Activated T-helper 9 cell treated with anti-CD3 and anti-CD28 coated beads, Interleukin-2, amount 50 U/mL, for 16 hours (primary cell): ENCODE data around the gene ZNF823.
"Not testable (repeated sequence)": the region's sequence is repeated elsewhere in the genome, so short reads cannot be mapped to it uniquely, and the experiment has no call there.

Experiments
- DNase-seq: peaks from one replicate; pipeline ENCODE4 v3.0.0-alpha.2; 2020; ENCODE audit warnings: low read depth

The ZNF823 gene

GRCh38 chr19:11680689-11681302, 58.0 kb downstream of the ZNF823 start:
- DNase-seq = no peak

- no peak for DNase-seq
Measured at GRCh38 chr19:11678504-11678903, 60.2 kb downstream of the ZNF823 start.

- DNase-seq = not testable (repeated sequence)
Measured at GRCh38 chr19:11676661-11677600, 61.8 kb downstream of the ZNF823 start.

- DNase-seq = no peak
Measured at GRCh38 chr19:11675569-11675968, 63.2 kb downstream of the ZNF823 start.

- no peak for DNase-seq
Measured at GRCh38 chr19:11674067-11674492, 64.7 kb downstream of the ZNF823 start.

- DNase-seq = no peak
Measured at GRCh38 chr19:11673608-11674041, 65.1 kb downstream of the ZNF823 start.
